Endothelial cell of umbilical vein (primary cell): ENCODE measurements around the gene SETDB1. TPM values are rescaled to one million over a fixed set of nuclear protein-coding genes. Genes with fewer than 3 reads are reported as not detected.

ENCODE experiments used
- BruUV-seq: library from RNA; stranded (reverse); fragments of 400-500 nt; replicated peaks from 2 replicates; lab custom pipeline; 2021; lab: Mats Ljungman, UMichigan
- CTCF ChIA-PET: fragments of 300-600, 350-600 bp; sonication (Branson Sonifier 250); formaldehyde crosslinking; loops from one replicate; lab custom pipeline; 2021; ENCODE audit warnings: antibody characterized with exemption, inconsistent platforms; lab: Charles Lee
- POLR2A ChIA-PET: fragments of 300-600, 350-600 bp; sonication (Branson Sonifier 250); formaldehyde crosslinking; loops from one replicate; lab custom pipeline; 2021; ENCODE audit warnings: antibody characterized with exemption, inconsistent platforms; lab: Charles Lee
- DNase-seq: peaks from one replicate; pipeline ENCODE4 v3.0.0-alpha.2; 2011; ENCODE audit warnings: low read depth, low spot score
- FAIRE-seq: peaks from 2 replicates; lab custom pipeline; 2011; peaks lifted over from hg19 to GRCh38; lab: Jason Lieb, UNC
- H2AFZ ChIP-seq: 2 replicates; pipeline ENCODE4 v1.6.0; 2012; ENCODE audit warnings: low read depth, low read length, control low read depth, inconsistent platforms
- H3K27ac ChIP-seq: 2 replicates; pipeline ENCODE4 v1.5.1; 2011; ENCODE audit warnings: low read depth, mild to moderate bottlenecking, control low read depth, low read length, moderate library complexity; ENCODE audit not compliant: insufficient read depth
- H3K27me3 ChIP-seq, 2 experiments: 2 replicates each; pipeline versions ENCODE4 v1.6.0 to v1.6.1; 2011; ENCODE audit warnings: low read length in 2 of 2, mixed read lengths in 1 of 2; ENCODE audit not compliant: control insufficient read depth in 2 of 2, insufficient read depth in 2 of 2
- H3K36me3 ChIP-seq, 2 experiments: 2 replicates in 1 of 2; 3 replicates in 1 of 2; pipeline ENCODE4 v1.5.1; 2011; ENCODE audit warnings: low read length in 2 of 2, mild to moderate bottlenecking in 1 of 2, moderate library complexity in 1 of 2; ENCODE audit not compliant: control insufficient read depth in 2 of 2, insufficient read depth in 2 of 2; ENCODE audit errors: extremely low read depth in 1 of 2
- H3K4me1 ChIP-seq: 3 replicates; pipeline ENCODE4 v1.5.1; 2011; ENCODE audit warnings: mild to moderate bottlenecking, low read length; ENCODE audit not compliant: control insufficient read depth, insufficient read depth; ENCODE audit errors: extremely low read depth
- H3K4me2 ChIP-seq: 2 replicates; pipeline ENCODE4 v1.6.1; 2011; ENCODE audit warnings: low read length, control low read depth, mixed read lengths; ENCODE audit not compliant: insufficient read depth
- H3K4me3 ChIP-seq, 3 experiments: fragments of 200-600 bp in 1 of 3; sonication (generic), shearing (Covaris generic) in 1 of 3; replicated peaks in 1 of 3; 2 replicates each; pipeline ENCODE4 v1.5.1; 2011 to 2016; ENCODE audit warnings: control low read depth in 3 of 3, low read length in 3 of 3, mild to moderate bottlenecking in 2 of 3, inconsistent platforms in 1 of 3, low read depth in 1 of 3, moderate library complexity in 1 of 3; ENCODE audit not compliant: insufficient read depth in 1 of 3
- H3K79me2 ChIP-seq: 2 replicates; pipeline ENCODE4 v1.6.0; 2012; ENCODE audit warnings: low read length, inconsistent platforms; ENCODE audit not compliant: control insufficient read depth, insufficient read depth
- H3K9ac ChIP-seq: replicated peaks from 2 replicates; pipeline ENCODE3; 2011; ENCODE audit warnings: low read length, control low read depth; ENCODE audit not compliant: insufficient read depth; ENCODE audit errors: extremely low read depth
- H3K9me1 ChIP-seq: replicated peaks from 3 replicates; pipeline ENCODE4 v1.6.0; 2011; ENCODE audit warnings: mild to moderate bottlenecking, low read length; ENCODE audit not compliant: control insufficient read depth, insufficient read depth; ENCODE audit errors: extremely low read depth
- H3K9me3 ChIP-seq: replicated peaks from 2 replicates; pipeline ENCODE4 v1.5.1; 2012; ENCODE audit warnings: low read length, inconsistent platforms; ENCODE audit not compliant: control insufficient read depth, insufficient read depth
- H4K20me1 ChIP-seq: replicated peaks from 2 replicates; pipeline ENCODE3; 2011; ENCODE audit warnings: mild to moderate bottlenecking, low read length; ENCODE audit not compliant: control insufficient read depth, insufficient read depth; ENCODE audit errors: extremely low read depth
- EZH2 ChIP-seq: IDR thresholded peaks from 2 replicates; pipeline ENCODE4 v1.6.1; 2012; ENCODE audit warnings: borderline replicate concordance, low read depth, mild to moderate bottlenecking, moderate library complexity, low read length, inconsistent platforms; ENCODE audit not compliant: severe bottlenecking
- FOS ChIP-seq: IDR thresholded peaks from 2 replicates; pipeline ENCODE4 v1.6.1; 2011; ENCODE audit warnings: mild to moderate bottlenecking, low read length, moderate library complexity, borderline replicate concordance; ENCODE audit not compliant: insufficient read depth
- GATA2 ChIP-seq: IDR thresholded peaks from 2 replicates; pipeline ENCODE4 v1.7.0; 2011; ENCODE audit warnings: low read depth, mild to moderate bottlenecking, moderate library complexity, mixed read lengths, low read length; ENCODE audit not compliant: insufficient read length, insufficient read depth
- JUN ChIP-seq: IDR thresholded peaks from 2 replicates; pipeline ENCODE4 v1.6.1; 2011; ENCODE audit warnings: borderline replicate concordance, low read depth; ENCODE audit not compliant: insufficient read length, insufficient read depth
- MYC ChIP-seq: IDR thresholded peaks from one replicate; pipeline ENCODE4 v1.6.1; 2011; ENCODE audit warnings: mild to moderate bottlenecking, low read depth, low read length
- POLR2A ChIP-seq: IDR thresholded peaks from 2 replicates; pipeline ENCODE4 v1.6.1; 2012; ENCODE audit warnings: low read depth, mild to moderate bottlenecking, control low read depth, low read length
- POLR2AphosphoS5 ChIP-seq: IDR thresholded peaks from 2 replicates; pipeline ENCODE4 v1.6.1; 2012; ENCODE audit warnings: low read depth, mild to moderate bottlenecking, control low read depth, low read length, moderate library complexity; ENCODE audit not compliant: insufficient read depth
- dilution Hi-C: fragments of 300-500 bp; cut with MboI; formaldehyde crosslinking; loops from one replicate; pipeline ENCODE4 v1.15.0; 2019; ENCODE audit warnings: low sequenced_read_pairs; ENCODE audit not compliant: extremely low pct_ligation_motif_present
- intact Hi-C: fragments of 100-400 bp; cut with micrococcal nuclease; formaldehyde crosslinking; loops from one replicate; pipeline ENCODE4 v1.10.0; 2022
- polyA plus RNA-seq, 4 experiments: library from polyadenylated mRNA; depleted of rRNA in 3 of 4; stranded (reverse) in 3 of 4; unstranded in 1 of 4; fragments of >200 nt; gene quantifications; 2 replicates each; pipeline versions ENCODE4 v1.2.1 to v1.2.3, GENCODE V29; 2011 to 2012; ENCODE audit warnings: missing spikeins in 1 of 4
- total RNA-seq: library from RNA; stranded (reverse); gene quantifications from 2 replicates; pipeline ENCODE4 v1.2.3, GENCODE V29; 2021
- TF ChIP-seq, protein P1 (sequence below), 2 donors: IDR thresholded peaks; 1 replicate in 1 of 2; 2 replicates in 1 of 2; pipeline ENCODE4 v1.5.1; 2011; ENCODE audit warnings: low read length in 2 of 2, mild to moderate bottlenecking in 2 of 2, moderate library complexity in 2 of 2, control low read depth in 1 of 2, inconsistent platforms in 1 of 2, low read depth in 1 of 2; ENCODE audit not compliant: insufficient read depth in 1 of 2; ENCODE audit errors: extremely low read depth in 1 of 2
- TF ChIP-seq, protein P2 (sequence below): IDR thresholded peaks from 2 replicates; pipeline ENCODE4 v1.6.1; 2011; ENCODE audit not compliant: insufficient read depth, insufficient read length

SETDB1 gene
- total and polyA plus RNA-seq, 2 donors (not counting 3 experiments of a cell fraction or from before 2014, with no cell fraction given), result 25.3 to 49.2 TPM

DNA sequence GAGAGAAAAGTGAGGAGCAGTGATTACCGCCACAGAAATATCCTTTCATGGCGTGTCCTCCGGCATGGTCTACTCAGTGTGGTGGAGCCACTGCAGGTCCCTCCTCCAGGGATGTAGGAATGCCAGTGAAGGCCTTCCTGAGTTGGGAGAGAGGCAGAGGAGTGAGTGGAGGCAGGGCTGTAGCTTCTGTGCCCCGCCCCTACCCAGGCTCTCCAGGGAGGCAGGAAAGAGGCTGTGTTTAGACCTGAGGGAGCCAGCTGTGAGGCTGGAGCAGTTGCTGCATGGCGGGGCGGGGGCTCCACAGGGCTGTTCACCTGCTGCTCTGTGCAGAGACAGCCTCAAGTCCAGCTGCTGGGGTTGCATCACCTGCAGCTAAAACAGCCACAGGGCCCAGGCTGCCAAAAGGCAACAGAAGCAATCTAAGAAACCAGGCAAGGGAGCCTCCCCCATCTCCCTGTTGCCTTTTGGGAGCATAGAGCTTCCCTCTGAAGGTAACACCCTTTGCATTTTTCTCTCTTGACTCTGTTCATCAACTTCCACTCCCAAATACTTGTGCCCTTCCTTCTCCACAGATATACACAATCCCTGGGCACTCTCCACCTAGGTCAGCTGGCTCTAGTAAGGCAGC is 55.1 kb downstream of the SETDB1 start:
- TF ChIP-seq, protein P1, sequence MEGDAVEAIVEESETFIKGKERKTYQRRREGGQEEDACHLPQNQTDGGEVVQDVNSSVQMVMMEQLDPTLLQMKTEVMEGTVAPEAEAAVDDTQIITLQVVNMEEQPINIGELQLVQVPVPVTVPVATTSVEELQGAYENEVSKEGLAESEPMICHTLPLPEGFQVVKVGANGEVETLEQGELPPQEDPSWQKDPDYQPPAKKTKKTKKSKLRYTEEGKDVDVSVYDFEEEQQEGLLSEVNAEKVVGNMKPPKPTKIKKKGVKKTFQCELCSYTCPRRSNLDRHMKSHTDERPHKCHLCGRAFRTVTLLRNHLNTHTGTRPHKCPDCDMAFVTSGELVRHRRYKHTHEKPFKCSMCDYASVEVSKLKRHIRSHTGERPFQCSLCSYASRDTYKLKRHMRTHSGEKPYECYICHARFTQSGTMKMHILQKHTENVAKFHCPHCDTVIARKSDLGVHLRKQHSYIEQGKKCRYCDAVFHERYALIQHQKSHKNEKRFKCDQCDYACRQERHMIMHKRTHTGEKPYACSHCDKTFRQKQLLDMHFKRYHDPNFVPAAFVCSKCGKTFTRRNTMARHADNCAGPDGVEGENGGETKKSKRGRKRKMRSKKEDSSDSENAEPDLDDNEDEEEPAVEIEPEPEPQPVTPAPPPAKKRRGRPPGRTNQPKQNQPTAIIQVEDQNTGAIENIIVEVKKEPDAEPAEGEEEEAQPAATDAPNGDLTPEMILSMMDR (IDR thresholded peaks at IDR 0.05; ENCODE audit: extremely low read depth in 1 of 2, insufficient read depth in 1 of 2, low read depth in 1 of 2, low read length in 2 of 2), result no peak
- TF ChIP-seq FOS (no peak), GATA2 (no peak), JUN (no peak), EZH2 (no peak), POLR2AphosphoS5 (no peak), POLR2A (no peak), MYC (no peak)
- TF ChIP-seq, protein P2, sequence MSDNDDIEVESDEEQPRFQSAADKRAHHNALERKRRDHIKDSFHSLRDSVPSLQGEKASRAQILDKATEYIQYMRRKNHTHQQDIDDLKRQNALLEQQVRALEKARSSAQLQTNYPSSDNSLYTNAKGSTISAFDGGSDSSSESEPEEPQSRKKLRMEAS, result no peak
- no peak for FAIRE-seq
- ChIA-PET POLR2A (interaction anchor here (1.2 kb wide), 1 partner anchor 25 kb away, joined by 3 read pairs; the partner anchor contains the start of gene MINDY1), CTCF (interaction anchor here (7.6 to 17.1 kb wide), 2 partner anchors 16 to 25 kb away, joined by 101 to 278 read pairs; partner anchors contain the start of gene MINDY1)
- DNase-seq, result no peak
- intact Hi-C loops (no loop called here), dilution Hi-C loops (no loop called here)
- no peaks in the 10 kb centered on the region for H3K36me3 ChIP-seq
- H3K27ac ChIP-seq, result no peak overlapping the region
- H3K9me3 ChIP-seq, result no peaks in the 10 kb centered on the region
- H3K9me1 ChIP-seq, result no peaks in the 10 kb centered on the region
- no peaks in the 10 kb centered on the region for H4K20me1 ChIP-seq
- no peaks in the 10 kb centered on the region for H3K27me3 ChIP-seq
- no peak overlapping the region for H3K4me2 ChIP-seq
- no TSS peak for BruUV-seq
- no peak overlapping the region for H3K4me3 ChIP-seq
- no peak overlapping the region for H3K9ac ChIP-seq
- peaks cover 22% of the 10 kb centered on the region for H3K4me1 ChIP-seq
- no peaks in the 10 kb centered on the region for H3K79me2 ChIP-seq
- H2AFZ ChIP-seq, result no peak overlapping the region
